GM18861 (cell line): Measurements from ENCODE around the gene PTAR1.
"Not testable (repeated sequence)": the region's sequence is repeated elsewhere in the genome, so short reads cannot be mapped to it uniquely, and the experiment has no call there.

Experiments
- ATAC-seq: cut with Tn5 transposase; IDR thresholded peaks from one replicate; pipeline ENCODE4 v1.9.1; 2021; ENCODE audit not compliant: unreplicated experiment

The PTAR1 gene

GRCh38 chr9:69759421-69760277, at the start of gene PTAR1:
TSS of gene PTAR1 (minus strand) at chr9:69760011. CDS start at chr9:69759938, 73 bp downstream.
- peak; percentile 83 for ATAC-seq

- ATAC-seq, result no peak
These were observed 49.6 kb upstream of the PTAR1 start for GRCh38 chr9:69809304-69809863.

- no peak for ATAC-seq
These were observed 46.8 kb upstream of the PTAR1 start for GRCh38 chr9:69806627-69807026.

- no peak for ATAC-seq
These were observed 46.2 kb upstream of the PTAR1 start for GRCh38 chr9:69805962-69806515.

- ATAC-seq, result no peak
These were observed 42.2 kb upstream of the PTAR1 start for GRCh38 chr9:69801989-69802388.

- ATAC-seq, result not testable (repeated sequence)
These were observed 40.2 kb upstream of the PTAR1 start for GRCh38 chr9:69800027-69800426.

GRCh38 chr9:69799521-69799920, 39.7 kb upstream of the PTAR1 start:
- ATAC-seq, result not testable (repeated sequence)

- ATAC-seq, result no peak
These were observed 38.9 kb upstream of the PTAR1 start for GRCh38 chr9:69798744-69799143.

- ATAC-seq, result no peak
These were observed 37.9 kb upstream of the PTAR1 start for GRCh38 chr9:69797675-69798074.

GRCh38 chr9:69794356-69794755, 34.5 kb upstream of the PTAR1 start:
- ATAC-seq, result no peak

- ATAC-seq, result no peak
These were observed 25.9 kb upstream of the PTAR1 start for GRCh38 chr9:69785757-69786156.

- no peak for ATAC-seq
These were observed 13.4 kb upstream of the PTAR1 start for GRCh38 chr9:69773258-69773657.

- no peak for ATAC-seq
These were observed 12.1 kb upstream of the PTAR1 start for GRCh38 chr9:69771775-69772418.

- ATAC-seq, result no peak
These were observed 8.9 kb upstream of the PTAR1 start for GRCh38 chr9:69768716-69769115.

GRCh38 chr9:69768101-69768500, 8.3 kb upstream of the PTAR1 start:
- ATAC-seq, result no peak

GRCh38 chr9:69763862-69764261, 4.1 kb upstream of the PTAR1 start:
- not testable (repeated sequence) for ATAC-seq

GRCh38 chr9:69762527-69762926, 2.7 kb upstream of the PTAR1 start:
- ATAC-seq, result no peak

GRCh38 chr9:69760278-69760610, 433 bp upstream of the PTAR1 start:
- no peak for ATAC-seq

- ATAC-seq, result no peak
These were observed 790 bp downstream of the PTAR1 start for GRCh38 chr9:69759021-69759420.

- ATAC-seq, result no peak
These were observed 1.7 kb downstream of the PTAR1 start for GRCh38 chr9:69757996-69758675.

- no peak for ATAC-seq
These were observed 4.6 kb downstream of the PTAR1 start for GRCh38 chr9:69755205-69755604.
